Astrocyte (in vitro differentiated cells and primary cell): ENCODE results near the gene TENT4A. TPM values are rescaled to one million over a fixed set of nuclear protein-coding genes. Genes with fewer than 3 reads are reported as not detected.

Experiments
- DNase-seq: peaks from one replicate; pipeline ENCODE4 v3.0.0-alpha.2; 2010; ENCODE audit warnings: low read depth
- FAIRE-seq: peaks from 2 replicates; lab custom pipeline; 2011; peaks lifted over from hg19 to GRCh38; lab: Jason Lieb, UNC
- H2AFZ ChIP-seq: 2 replicates; pipeline ENCODE4 v1.6.0; 2012; ENCODE audit warnings: low read depth, low read length, inconsistent platforms
- H3K27ac ChIP-seq: 2 replicates; pipeline ENCODE4 v1.5.1; 2011; ENCODE audit warnings: low read depth, low read length, inconsistent platforms
- H3K27me3 ChIP-seq: 2 replicates; pipeline ENCODE4 v1.6.0; 2011; ENCODE audit warnings: low read length, inconsistent platforms; ENCODE audit not compliant: insufficient read depth
- H3K36me3 ChIP-seq: 2 replicates; pipeline ENCODE4 v1.5.1; 2011; ENCODE audit warnings: low read length, inconsistent platforms; ENCODE audit not compliant: insufficient read depth
- H3K4me1 ChIP-seq: 2 replicates; pipeline ENCODE4 v1.5.1; 2011; ENCODE audit warnings: low read length, inconsistent platforms; ENCODE audit not compliant: insufficient read depth
- H3K4me2 ChIP-seq: 2 replicates; pipeline ENCODE4 v1.6.0; 2012; ENCODE audit warnings: low read length, inconsistent platforms
- H3K4me3 ChIP-seq: 2 replicates; pipeline ENCODE4 v1.5.1; 2011; ENCODE audit warnings: low read depth, mild to moderate bottlenecking, low read length, inconsistent platforms; ENCODE audit not compliant: insufficient read depth
- H3K79me2 ChIP-seq: 2 replicates; pipeline ENCODE4 v1.6.0; 2012; ENCODE audit warnings: mild to moderate bottlenecking, low read length, inconsistent platforms; ENCODE audit not compliant: insufficient read depth
- H3K9ac ChIP-seq: 2 replicates; pipeline ENCODE4 v1.6.0; 2012; ENCODE audit warnings: mild to moderate bottlenecking, low read length, inconsistent platforms
- H3K9me3 ChIP-seq: 2 replicates; pipeline ENCODE4 v1.5.1; 2012; ENCODE audit warnings: low read depth, mild to moderate bottlenecking, low read length, inconsistent platforms; ENCODE audit not compliant: insufficient read depth
- H4K20me1 ChIP-seq: 2 replicates; pipeline ENCODE4 v1.6.0; 2012; ENCODE audit warnings: low read length, inconsistent platforms; ENCODE audit not compliant: insufficient read depth
- H3K27ac Mint-ChIP-seq: one replicate; pipeline ENCODE4 v1.8.0; 2021; ENCODE audit warnings: mild to moderate bottlenecking, mixed read lengths; ENCODE audit not compliant: unreplicated experiment
- H3K27me3 Mint-ChIP-seq: one replicate; pipeline ENCODE4 v1.8.0; 2021; ENCODE audit warnings: low read depth, mixed read lengths; ENCODE audit not compliant: unreplicated experiment
- H3K36me3 Mint-ChIP-seq: one replicate; pipeline ENCODE4 v1.8.0; 2021; ENCODE audit warnings: low read depth, mixed read lengths; ENCODE audit not compliant: unreplicated experiment
- H3K4me1 Mint-ChIP-seq: one replicate; pipeline ENCODE4 v1.8.0; 2021; ENCODE audit warnings: low read depth, mixed read lengths; ENCODE audit not compliant: unreplicated experiment
- H3K4me3 Mint-ChIP-seq: one replicate; pipeline ENCODE4 v1.8.0; 2021; ENCODE audit warnings: mild to moderate bottlenecking, moderate library complexity, mixed read lengths; ENCODE audit not compliant: unreplicated experiment
- H3K9me3 Mint-ChIP-seq: one replicate; pipeline ENCODE4 v1.8.0; 2021; ENCODE audit warnings: mild to moderate bottlenecking, mixed read lengths; ENCODE audit not compliant: unreplicated experiment
- EZH2 ChIP-seq: IDR thresholded peaks from 2 replicates; pipeline ENCODE4 v1.6.1; 2012; ENCODE audit warnings: mild to moderate bottlenecking, low read length, inconsistent platforms; ENCODE audit not compliant: insufficient read depth
- total RNA-seq: library from RNA; stranded (reverse); gene quantifications from 2 replicates; pipeline ENCODE4 v1.2.1, GENCODE V29; 2021
- TF ChIP-seq, protein P1 (sequence below): IDR thresholded peaks from 2 replicates; pipeline ENCODE4 v1.5.1; 2011; ENCODE audit warnings: low read depth, mild to moderate bottlenecking, inconsistent platforms, low read length, moderate library complexity; ENCODE audit not compliant: insufficient read depth

TENT4A gene
- total RNA-seq, 1 donor from 2014 or later = 18.8 TPM

DNA sequence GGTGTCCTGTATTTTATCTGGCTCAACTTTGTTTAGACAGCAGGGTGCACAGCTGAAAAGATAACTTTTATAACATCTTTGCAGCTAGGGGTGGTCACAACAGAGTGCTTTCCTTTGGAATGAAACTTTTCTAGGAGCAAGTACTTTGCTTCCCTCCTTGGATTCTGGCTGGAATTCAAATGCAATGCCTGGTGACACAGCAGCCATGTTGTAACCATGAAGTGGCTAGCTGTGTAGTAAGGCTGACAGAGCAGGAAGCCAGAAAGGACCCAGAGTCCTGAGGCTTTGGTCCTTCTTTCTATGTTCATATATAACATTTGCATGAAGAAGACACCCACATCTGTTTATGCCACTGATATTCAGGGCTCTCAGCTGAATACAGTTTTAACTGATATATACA, 48.1 kb downstream of the TENT4A start:
- Histone ChIP-seq H3K27me3 (no peaks in the 10 kb centered on the region), H3K4me2 (no peak overlapping the region), H3K27ac (no peak overlapping the region), H3K9ac (no peak overlapping the region), H3K9me3 (no peaks in the 10 kb centered on the region), H3K4me3 (no peak overlapping the region), H4K20me1 (no peaks in the 10 kb centered on the region), H3K4me1 (peaks cover 6% of the 10 kb centered on the region), H2AFZ (no peak overlapping the region), H3K36me3 (peaks cover 3% of the 10 kb centered on the region), H3K79me2 (no peaks in the 10 kb centered on the region)
- Mint-ChIP-seq H3K27me3 (no peaks in the 10 kb centered on the region), H3K9me3 (no peaks in the 10 kb centered on the region), H3K4me3 (no peak overlapping the region), H3K4me1 (peaks cover 8% of the 10 kb centered on the region), H3K27ac (no peak overlapping the region), H3K36me3 (peaks cover 15% of the 10 kb centered on the region)
- no peak for DNase-seq
- TF ChIP-seq, protein P1, sequence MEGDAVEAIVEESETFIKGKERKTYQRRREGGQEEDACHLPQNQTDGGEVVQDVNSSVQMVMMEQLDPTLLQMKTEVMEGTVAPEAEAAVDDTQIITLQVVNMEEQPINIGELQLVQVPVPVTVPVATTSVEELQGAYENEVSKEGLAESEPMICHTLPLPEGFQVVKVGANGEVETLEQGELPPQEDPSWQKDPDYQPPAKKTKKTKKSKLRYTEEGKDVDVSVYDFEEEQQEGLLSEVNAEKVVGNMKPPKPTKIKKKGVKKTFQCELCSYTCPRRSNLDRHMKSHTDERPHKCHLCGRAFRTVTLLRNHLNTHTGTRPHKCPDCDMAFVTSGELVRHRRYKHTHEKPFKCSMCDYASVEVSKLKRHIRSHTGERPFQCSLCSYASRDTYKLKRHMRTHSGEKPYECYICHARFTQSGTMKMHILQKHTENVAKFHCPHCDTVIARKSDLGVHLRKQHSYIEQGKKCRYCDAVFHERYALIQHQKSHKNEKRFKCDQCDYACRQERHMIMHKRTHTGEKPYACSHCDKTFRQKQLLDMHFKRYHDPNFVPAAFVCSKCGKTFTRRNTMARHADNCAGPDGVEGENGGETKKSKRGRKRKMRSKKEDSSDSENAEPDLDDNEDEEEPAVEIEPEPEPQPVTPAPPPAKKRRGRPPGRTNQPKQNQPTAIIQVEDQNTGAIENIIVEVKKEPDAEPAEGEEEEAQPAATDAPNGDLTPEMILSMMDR = no peak
- no peak for TF ChIP-seq EZH2
- FAIRE-seq = no peak

DNA sequence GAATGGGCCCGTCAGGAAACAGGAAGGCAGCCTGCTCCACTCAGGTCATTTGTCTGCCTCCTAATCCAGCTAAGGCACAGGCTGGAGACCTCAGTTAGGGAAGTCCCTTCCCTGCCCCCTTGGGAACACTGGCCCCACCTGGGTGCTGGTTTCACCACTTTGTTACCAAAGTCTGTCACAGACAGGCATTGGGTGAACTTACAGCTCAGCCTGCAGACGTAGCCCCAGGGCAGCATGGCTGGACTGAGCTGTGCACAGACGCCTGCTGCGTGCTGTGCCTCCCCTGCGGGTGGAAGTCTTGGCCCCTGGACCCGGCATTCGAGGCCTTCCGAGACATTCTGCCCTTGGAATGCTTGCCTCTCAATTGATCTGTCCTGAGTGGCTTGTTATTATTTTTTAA, 48.9 kb downstream of the TENT4A start:
- no peak for TF ChIP-seq EZH2
- TF ChIP-seq, protein P1 = no peak
- H3K27me3 ChIP-seq = no peaks in the 10 kb centered on the region
- Mint-ChIP-seq H3K36me3 (peaks cover 15% of the 10 kb centered on the region), H3K27me3 (no peaks in the 10 kb centered on the region), H3K27ac (no peak overlapping the region), H3K9me3 (no peaks in the 10 kb centered on the region), H3K4me3 (no peak overlapping the region), H3K4me1 (peaks cover 8% of the 10 kb centered on the region)
- no peaks in the 10 kb centered on the region for H3K79me2 ChIP-seq
- H3K27ac ChIP-seq = no peak overlapping the region
- no peak for DNase-seq
- H3K4me3 ChIP-seq = no peak overlapping the region
- H3K4me1 ChIP-seq = peaks cover 10% of the 10 kb centered on the region
- no peaks in the 10 kb centered on the region for H3K36me3 ChIP-seq
- H4K20me1 ChIP-seq = no peaks in the 10 kb centered on the region
- no peaks in the 10 kb centered on the region for H3K9me3 ChIP-seq
- FAIRE-seq = no peak
- no peak overlapping the region for H3K4me2 ChIP-seq
- H3K9ac ChIP-seq = no peak overlapping the region
- no peak overlapping the region for H2AFZ ChIP-seq

DNA sequence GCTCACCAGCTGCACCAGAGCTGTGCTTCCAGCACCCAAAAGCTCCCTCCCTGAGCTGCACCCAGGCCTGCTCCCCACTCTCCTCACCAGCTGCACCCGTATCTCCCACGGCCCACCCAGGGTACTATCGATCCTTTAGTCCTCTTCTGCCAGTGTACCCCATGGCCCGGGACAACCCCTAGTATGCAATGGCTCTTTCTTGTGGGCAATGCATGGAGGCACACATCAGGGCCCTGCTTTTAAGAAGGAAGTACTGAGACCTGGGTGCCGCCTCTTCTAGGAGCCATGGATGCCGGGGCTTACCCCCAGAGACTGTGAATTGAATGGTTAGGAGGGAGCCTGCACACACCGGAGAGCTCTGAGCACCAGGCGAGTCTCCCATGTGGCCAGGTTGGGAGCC, 49.5 kb downstream of the TENT4A start:
- Histone ChIP-seq H3K4me2 (no peak overlapping the region), H3K36me3 (no peaks in the 10 kb centered on the region), H3K4me3 (no peak overlapping the region), H3K27me3 (no peaks in the 10 kb centered on the region), H4K20me1 (no peaks in the 10 kb centered on the region), H2AFZ (no peak overlapping the region), H3K79me2 (no peaks in the 10 kb centered on the region), H3K4me1 (peaks cover 10% of the 10 kb centered on the region), H3K9me3 (no peaks in the 10 kb centered on the region), H3K27ac (no peak overlapping the region), H3K9ac (no peak overlapping the region)
- no peak overlapping the region for H3K27ac Mint-ChIP-seq
- H3K36me3 Mint-ChIP-seq = peaks cover 15% of the 10 kb centered on the region
- TF ChIP-seq EZH2 = no peak
- TF ChIP-seq, protein P1 = no peak
- H3K9me3 Mint-ChIP-seq = no peaks in the 10 kb centered on the region
- no peaks in the 10 kb centered on the region for H3K27me3 Mint-ChIP-seq
- H3K4me1 Mint-ChIP-seq = peaks cover 8% of the 10 kb centered on the region
- no peak overlapping the region for H3K4me3 Mint-ChIP-seq
- DNase-seq = no peak
- FAIRE-seq = no peak
